NB4 (cell line): Measurements from ENCODE around the gene BRF1.

Experiments used
- DNase-seq: peaks from one replicate; pipeline ENCODE4 v3.0.0; 2010; ENCODE audit warnings: low read depth
- H3K4me3 ChIP-seq: one replicate; pipeline ENCODE4 v1.5.1; 2011; ENCODE audit warnings: mild to moderate bottlenecking, low read depth, low read length, moderate library complexity
- CTCF ChIP-seq: IDR thresholded peaks from one replicate; pipeline ENCODE4 v1.5.1; 2012; ENCODE audit warnings: low read depth, low read length
- MAX ChIP-seq: IDR thresholded peaks from 2 replicates; pipeline ENCODE4 v1.6.1; 2011; ENCODE audit warnings: low read depth, low read length
- MYC ChIP-seq: IDR thresholded peaks from 2 replicates; pipeline ENCODE4 v1.6.1; 2011; ENCODE audit warnings: low read depth, low read length
- POLR2A ChIP-seq: IDR thresholded peaks from 2 replicates; pipeline ENCODE4 v1.6.1; 2011; ENCODE audit warnings: mild to moderate bottlenecking; ENCODE audit not compliant: insufficient read length; ENCODE audit errors: extremely low read depth

The BRF1 gene

GRCh38 chr14:105198588-105198987 lies 102.2 kb downstream of the BRF1 start:
- DNase-seq: no peak
- TF ChIP-seq MYC: no peak
- H3K4me3 ChIP-seq: no peak overlapping the region

GRCh38 chr14:105197211-105197641 lies 103.6 kb downstream of the BRF1 start:
- peak; percentile 73 for DNase-seq
- TF ChIP-seq POLR2A: no peak
- TF ChIP-seq MAX: peak; percentile 92
- TF ChIP-seq CTCF: no peak
- TF ChIP-seq MYC: peak; percentile 67
- H3K4me3 ChIP-seq: no peak overlapping the region

- peak; percentile 45 for DNase-seq
- TF ChIP-seq MAX (no peak), CTCF (no peak), POLR2A (no peak), MYC (no peak)
- no peak overlapping the region for H3K4me3 ChIP-seq
Observed at GRCh38 chr14:105196265-105196960, 104.4 kb downstream of the BRF1 start.

- DNase-seq: peak; percentile 57
- no peak for TF ChIP-seq MYC
- no peak for TF ChIP-seq MAX
- TF ChIP-seq CTCF: no peak
- no peak for TF ChIP-seq POLR2A
- H3K4me3 ChIP-seq: no peak overlapping the region
Observed at GRCh38 chr14:105195522-105196264, 105.1 kb downstream of the BRF1 start.

GRCh38 chr14:105195051-105195450 lies 105.8 kb downstream of the BRF1 start:
- no peak for DNase-seq
- TF ChIP-seq MYC (no peak), MAX (no peak), POLR2A (no peak), CTCF (no peak)
- no peak overlapping the region for H3K4me3 ChIP-seq

GRCh38 chr14:105193916-105194782 lies 106.7 kb downstream of the BRF1 start:
- H3K4me3 ChIP-seq: no peak overlapping the region
- DNase-seq: peak; percentile 53
- TF ChIP-seq MYC (no peak), POLR2A (no peak), MAX (no peak), CTCF (no peak)
